ENCODE data around the gene PPP1R37.

PPP1R37 gene

GRCh38 chr19:45100201-45100600 is 7.2 kb downstream of the PPP1R37 start:
- no peak for TF ChIP-seq CTCF (IDR thresholded peaks at IDR 0.05; ENCODE audit: insufficient read depth, low read depth, low read length, missing control alignments)
- no peak for DNase-seq (ENCODE audit: low read depth)
- H3K4me3 ChIP-seq (ENCODE audit: low read length), result no peak overlapping the region

- no peak for TF ChIP-seq CTCF (IDR thresholded peaks at IDR 0.05; ENCODE audit: insufficient read depth, low read depth, low read length, missing control alignments)
Observed at GRCh38 chr19:45100846-45101252, 7.9 kb downstream of the PPP1R37 start.

GRCh38 chr19:45101806-45102205 is 8.8 kb downstream of the PPP1R37 start:
- H3K4me3 ChIP-seq (ENCODE audit: low read length), result no peak overlapping the region
- no peak for TF ChIP-seq CTCF (IDR thresholded peaks at IDR 0.05; ENCODE audit: insufficient read depth, low read depth, low read length, missing control alignments)

More at GRCh38 chr19:45100846-45101252, 7.9 kb downstream of the PPP1R37 start:
- no peak for DNase-seq (ENCODE audit: low read depth)
- no peak overlapping the region for H3K4me3 ChIP-seq (ENCODE audit: low read length)

GRCh38 chr19:45102481-45102880 is 9.5 kb downstream of the PPP1R37 start:
- no peak for DNase-seq (ENCODE audit: low read depth)
- TF ChIP-seq CTCF (IDR thresholded peaks at IDR 0.05; ENCODE audit: insufficient read depth, low read depth, low read length, missing control alignments), result no peak
- no peak overlapping the region for H3K4me3 ChIP-seq (ENCODE audit: low read length)

More at GRCh38 chr19:45101806-45102205, 8.8 kb downstream of the PPP1R37 start:
- DNase-seq (ENCODE audit: low read depth), result no peak

- DNase-seq (ENCODE audit: low read depth), result no peak
- no peak for TF ChIP-seq CTCF (IDR thresholded peaks at IDR 0.05; ENCODE audit: insufficient read depth, low read depth, low read length, missing control alignments)
- no peak overlapping the region for H3K4me3 ChIP-seq (ENCODE audit: low read length)
Observed at GRCh38 chr19:45103156-45103507, 10.2 kb downstream of the PPP1R37 start.

- TF ChIP-seq CTCF (IDR thresholded peaks at IDR 0.05; ENCODE audit: insufficient read depth, low read depth, low read length, missing control alignments), result no peak
- H3K4me3 ChIP-seq (ENCODE audit: low read length), result no peak overlapping the region
- no peak for DNase-seq (ENCODE audit: low read depth)
Observed at GRCh38 chr19:45103508-45104319, 10.7 kb downstream of the PPP1R37 start.
